GM13976 (cell line): ENCODE results near the gene RBM5.

Source experiments
- DNase-seq: peaks from one replicate; pipeline ENCODE4 v3.0.0; 2012; ENCODE audit warnings: low spot score
- CTCF ChIP-seq: IDR thresholded peaks from 2 replicates; pipeline ENCODE4 v1.5.1; 2012; ENCODE audit warnings: borderline replicate concordance, mild to moderate bottlenecking; ENCODE audit not compliant: insufficient read depth; ENCODE audit errors: extremely low read depth, missing control alignments, control extremely low read depth
- in situ Hi-C: fragments of 300-500 bp; cut with MboI; formaldehyde crosslinking; loops from one replicate; pipeline ENCODE4 v1.12.0; 2022; ENCODE audit warnings: low sequenced_read_pairs, mixed read lengths, inconsistent platforms; ENCODE audit not compliant: unreplicated experiment

Gene RBM5

GRCh38 chr3:50124052-50124799 is 35.5 kb downstream of the RBM5 start:
- peak; percentile 29 for DNase-seq
- no peak for TF ChIP-seq CTCF
- in situ Hi-C loops = no loop called here

- DNase-seq = no peak
- in situ Hi-C loops = no loop called here
- no peak for TF ChIP-seq CTCF
Measured at GRCh38 chr3:50124800-50125178, 36.1 kb downstream of the RBM5 start.

- TF ChIP-seq CTCF = no peak
- in situ Hi-C loops = no loop called here
- DNase-seq = no peak
Measured at GRCh38 chr3:50125541-50126286, 37.0 kb downstream of the RBM5 start.

GRCh38 chr3:50126287-50127211 is 37.8 kb downstream of the RBM5 start:
- in situ Hi-C loops = no loop called here
- peak; percentile 27 for DNase-seq
- TF ChIP-seq CTCF = no peak

GRCh38 chr3:50127251-50127691 is 38.6 kb downstream of the RBM5 start:
- TF ChIP-seq CTCF = no peak
- DNase-seq = peak; percentile 21
- in situ Hi-C loops = no loop called here

- TF ChIP-seq CTCF = no peak
- DNase-seq = no peak
- in situ Hi-C loops = no loop called here
Measured at GRCh38 chr3:50128001-50128400, 39.3 kb downstream of the RBM5 start.
